ENCODE data around the gene HNRNPCL4. TPM values are rescaled to one million over a fixed set of nuclear protein-coding genes. Genes with fewer than 3 reads are reported as not detected.
"Not testable (repeated sequence)": the region's sequence is repeated elsewhere in the genome, so short reads cannot be mapped to it uniquely, and the experiment has no call there.

Gene HNRNPCL4
- total RNA-seq (not detected), polyA plus RNA-seq (not detected)

DNA sequence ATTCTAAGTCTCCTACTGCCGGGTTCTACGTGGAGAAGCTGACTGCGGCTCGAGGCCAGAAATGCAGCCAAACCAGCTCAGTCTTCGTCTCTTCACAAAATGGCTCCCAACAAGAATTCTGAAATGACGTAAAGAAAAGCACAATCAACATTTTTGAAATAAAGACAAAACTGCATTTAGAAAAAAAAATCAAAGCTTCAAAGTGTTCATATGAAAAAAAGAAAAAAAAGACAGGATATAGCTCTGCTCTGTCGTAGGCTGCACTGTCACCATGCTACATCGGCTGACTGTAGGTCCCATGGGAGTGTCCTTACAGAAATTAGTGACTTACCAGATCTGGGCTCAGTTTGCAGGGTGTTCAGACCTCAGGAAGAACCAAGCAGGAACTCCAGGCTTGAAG lies at the start of gene HNRNPCL4:
TSS of gene HNRNPCL4 (minus strand) at position 101 of the 400 bp plus-strand sequence. CDS start 164 bp downstream, outside the sequence.
- intact Hi-C loops (cut with DNase I); H3K27ac ChIP-seq; H3K36me3 ChIP-seq; H3K9me3 ChIP-seq; H3K4me1 ChIP-seq; DNase-seq; H3K4me3 ChIP-seq; H3K27me3 ChIP-seq: not testable (repeated sequence)
- WGBS, 2 donors, result no CpG with 5 or more reads among the region's 8 CpGs

- intact Hi-C loops (cut with DNase I); H3K36me3 ChIP-seq; H3K27me3 ChIP-seq; H3K9me3 ChIP-seq; H3K4me1 ChIP-seq; DNase-seq; H3K4me3 ChIP-seq; H3K27ac ChIP-seq: not testable (repeated sequence)
- WGBS, 2 donors, result no CpG with 5 or more reads among the region's 9 CpGs
Measured at GRCh38 chr1:13208712-13209111, 43.3 kb upstream of the HNRNPCL4 start.

DNA sequence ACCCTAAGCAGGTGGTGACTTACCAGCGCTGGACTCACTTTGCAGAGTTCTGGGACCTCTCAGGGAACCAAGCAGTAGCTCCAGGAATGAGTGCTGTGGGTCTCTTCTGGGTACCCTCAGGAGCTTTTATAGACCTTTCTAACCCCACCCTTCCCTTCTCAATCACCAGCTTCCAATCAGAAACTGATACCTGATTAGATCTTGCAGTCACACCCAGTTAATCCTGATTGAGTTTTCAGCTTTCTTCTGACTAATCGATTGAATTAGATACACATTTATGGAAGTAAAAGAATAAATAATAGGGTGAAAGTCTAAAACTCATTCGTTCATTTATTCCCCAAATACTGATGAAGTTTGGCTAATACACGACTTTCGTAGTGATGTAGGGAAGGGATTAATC lies 35.9 kb upstream of the HNRNPCL4 start, which contains the start of gene PRAMEF13:
TSS of gene PRAMEF13 (minus strand) at position 101 of the 400 bp plus-strand sequence. CDS start 1,820 bp downstream, outside the sequence.
- intact Hi-C loops (cut with DNase I); H3K4me1 ChIP-seq; H3K27ac ChIP-seq; H3K4me3 ChIP-seq; H3K36me3 ChIP-seq; H3K9me3 ChIP-seq; H3K27me3 ChIP-seq; DNase-seq: not testable (repeated sequence)
- WGBS, 2 donors, result 74% methylated on average over 3 of the region's 5 CpGs; no CpG with 5 or more reads in 1 of the 2 donors

GRCh38 chr1:13171548-13171947 lies 6.1 kb upstream of the HNRNPCL4 start, which contains the start of gene PRAMEF9:
TSS of gene PRAMEF9 (plus strand) at chr1:13171848. CDS start at chr1:13175281, 3,433 bp downstream.
- H3K27me3 ChIP-seq; intact Hi-C loops (cut with DNase I); H3K27ac ChIP-seq; H3K9me3 ChIP-seq; H3K4me1 ChIP-seq; H3K36me3 ChIP-seq; H3K4me3 ChIP-seq; DNase-seq: not testable (repeated sequence)
- 95 to 96% methylated on average over 1 to 2 of the region's 2 CpGs for WGBS, 2 donors

GRCh38 chr1:13155909-13156308 lies 9.5 kb downstream of the HNRNPCL4 start, which contains the start of gene PRAMEF26:
TSS of gene PRAMEF26 (minus strand) at chr1:13156009. CDS start at chr1:13153095, 2,914 bp downstream.
- H3K9me3 ChIP-seq; H3K4me1 ChIP-seq; DNase-seq; H3K27ac ChIP-seq; H3K27me3 ChIP-seq; H3K36me3 ChIP-seq; intact Hi-C loops (cut with DNase I); H3K4me3 ChIP-seq: not testable (repeated sequence)
- 67 to 100% methylated on average over 1 of the region's 5 CpGs for WGBS, 2 donors

DNA sequence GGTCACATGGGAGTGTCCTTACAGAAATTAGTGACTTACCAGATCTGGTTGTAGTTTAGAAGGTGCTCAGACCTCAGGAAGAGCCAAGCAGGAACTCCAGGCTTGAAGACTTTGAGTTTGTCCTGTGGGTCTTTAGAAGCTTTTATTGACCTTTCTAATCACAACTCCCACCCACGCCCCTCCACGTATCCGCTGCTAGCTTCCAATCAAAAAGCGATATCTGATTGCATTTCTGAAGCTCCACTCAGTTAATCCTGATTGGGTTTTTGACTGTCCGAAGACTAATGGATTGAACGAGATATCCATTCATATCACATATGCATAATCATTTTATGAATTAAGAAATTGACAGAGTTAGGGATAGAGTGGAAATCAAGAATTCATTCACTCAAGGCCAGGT lies 48.7 kb downstream of the HNRNPCL4 start, which contains the start of gene HNRNPCL2:
TSS of gene HNRNPCL2 (minus strand) at position 101 of the 400 bp plus-strand sequence. CDS start 454 bp downstream, outside the sequence.
- intact Hi-C loops (cut with DNase I); H3K27ac ChIP-seq; DNase-seq; H3K4me1 ChIP-seq; H3K36me3 ChIP-seq; H3K9me3 ChIP-seq; H3K4me3 ChIP-seq; H3K27me3 ChIP-seq: not testable (repeated sequence)
- 92 to 94% methylated on average over 6 of the region's 6 CpGs for WGBS, 2 donors

Other genes with a start within 250 kb of the HNRNPCL4 start
- gene PRAMEF7, start 249.0 kb downstream of the HNRNPCL4 start, total RNA-seq, result not detected
- gene PRAMEF7, start 249.0 kb downstream of the HNRNPCL4 start, polyA plus RNA-seq, result not detected
- gene PRAMEF6, start 218.1 kb downstream of the HNRNPCL4 start, total RNA-seq, result not detected
- gene PRAMEF6, start 218.1 kb downstream of the HNRNPCL4 start, polyA plus RNA-seq, result not detected
- gene PRAMEF27, start 109.1 kb downstream of the HNRNPCL4 start, total RNA-seq, result not detected
- gene PRAMEF27, start 109.1 kb downstream of the HNRNPCL4 start, polyA plus RNA-seq, result not detected
- not detected for gene HNRNPCL3, start 104.9 kb downstream of the HNRNPCL4 start, total RNA-seq
- not detected for gene HNRNPCL3, start 104.9 kb downstream of the HNRNPCL4 start, polyA plus RNA-seq
- not detected for gene PRAMEF25, start 94.9 kb downstream of the HNRNPCL4 start, total RNA-seq
- gene PRAMEF25, start 94.9 kb downstream of the HNRNPCL4 start, polyA plus RNA-seq, result not detected
- gene HNRNPCL2, start 48.8 kb downstream of the HNRNPCL4 start, total RNA-seq, result not detected
- not detected for gene HNRNPCL2, start 48.8 kb downstream of the HNRNPCL4 start, polyA plus RNA-seq
- gene PRAMEF26, start 9.6 kb downstream of the HNRNPCL4 start, total RNA-seq, result not detected
- gene PRAMEF26, start 9.6 kb downstream of the HNRNPCL4 start, polyA plus RNA-seq, result not detected
- gene PRAMEF9, start 6.2 kb upstream of the HNRNPCL4 start, total RNA-seq, result not detected
- gene PRAMEF9, start 6.2 kb upstream of the HNRNPCL4 start, polyA plus RNA-seq, result not detected
- gene PRAMEF13, start 35.8 kb upstream of the HNRNPCL4 start, total RNA-seq, result not detected
- not detected for gene PRAMEF13, start 35.8 kb upstream of the HNRNPCL4 start, polyA plus RNA-seq
- not detected for gene PRAMEF18, start 60.5 kb upstream of the HNRNPCL4 start, total RNA-seq
- not detected for gene PRAMEF18, start 60.5 kb upstream of the HNRNPCL4 start, polyA plus RNA-seq
- not detected for gene PRAMEF5, start 88.6 kb upstream of the HNRNPCL4 start, total RNA-seq
- gene PRAMEF5, start 88.6 kb upstream of the HNRNPCL4 start, polyA plus RNA-seq, result not detected
- gene PRAMEF8, start 119.5 kb upstream of the HNRNPCL4 start, total RNA-seq, result not detected
- not detected for gene PRAMEF8, start 119.5 kb upstream of the HNRNPCL4 start, polyA plus RNA-seq
- not detected for gene PRAMEF33, start 137.9 kb upstream of the HNRNPCL4 start, total RNA-seq
- not detected for gene PRAMEF33, start 137.9 kb upstream of the HNRNPCL4 start, polyA plus RNA-seq
- not detected for gene PRAMEF15, start 149.9 kb upstream of the HNRNPCL4 start, total RNA-seq
- gene PRAMEF15, start 149.9 kb upstream of the HNRNPCL4 start, polyA plus RNA-seq, result not detected
- not detected for gene PRAMEF14, start 181.5 kb upstream of the HNRNPCL4 start, total RNA-seq
- gene PRAMEF14, start 181.5 kb upstream of the HNRNPCL4 start, polyA plus RNA-seq, result not detected
- gene PRAMEF19, start 206.3 kb upstream of the HNRNPCL4 start, total RNA-seq, result not detected
- gene PRAMEF19, start 206.3 kb upstream of the HNRNPCL4 start, polyA plus RNA-seq, result not detected
- gene PRAMEF17, start 224.0 kb upstream of the HNRNPCL4 start, total RNA-seq, result not detected
- not detected for gene PRAMEF17, start 224.0 kb upstream of the HNRNPCL4 start, polyA plus RNA-seq
- gene PRAMEF20, start 244.8 kb upstream of the HNRNPCL4 start, total RNA-seq, result not detected
- gene PRAMEF20, start 244.8 kb upstream of the HNRNPCL4 start, polyA plus RNA-seq, result not detected

Measured in sigmoid colon (tissue), 7 donors.